ENCODE results near the gene DGKG. TPM values are rescaled to one million over a fixed set of nuclear protein-coding genes. Genes with fewer than 3 reads are reported as not detected.

Gene DGKG
- total RNA-seq, 4 donors from 2014 or later, result 0.84 to 5.8 (median 2.9) TPM

DNA sequence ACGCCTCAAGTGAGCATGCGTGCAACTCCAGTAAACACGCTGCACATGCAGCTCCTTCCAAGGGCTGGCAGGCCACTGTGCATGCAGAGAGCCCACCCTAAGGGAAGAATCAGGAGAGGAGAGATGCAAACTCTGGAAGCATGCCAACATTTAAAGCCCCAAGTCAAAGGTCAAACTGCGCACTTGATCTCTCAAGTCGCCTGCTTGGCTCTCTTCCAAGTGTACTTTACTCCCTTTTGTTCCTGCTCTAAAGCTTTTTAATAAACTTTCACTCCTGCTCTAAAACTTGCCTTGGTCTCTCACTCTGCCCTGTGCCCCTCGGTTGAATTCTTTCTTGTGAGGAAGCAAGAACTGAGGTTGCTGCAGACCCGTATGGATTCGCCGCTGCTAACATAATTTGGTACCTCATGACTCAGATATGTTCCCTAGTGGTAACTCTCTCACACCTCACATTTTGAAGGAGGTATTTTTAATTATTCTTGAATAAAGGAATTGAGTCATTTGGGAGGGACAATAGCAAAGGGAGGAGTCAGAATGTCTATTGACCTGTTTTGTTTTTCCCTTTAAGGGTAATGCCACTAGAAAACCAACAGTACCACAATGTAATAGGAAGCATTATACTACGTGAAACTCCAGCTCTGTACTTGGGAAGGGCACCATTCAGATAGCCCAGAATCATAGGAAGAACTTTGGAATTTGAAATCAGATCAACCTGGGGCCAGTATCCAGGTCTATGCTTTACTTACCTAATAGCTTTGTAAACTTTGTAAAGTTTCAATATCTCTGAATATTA lies 19.6 kb upstream of the DGKG start:
- DNase-seq (ENCODE audit: low spot score) (no peak), ATAC-seq (ENCODE audit: low FRiP score) (no peak)
- TF ChIP-seq, protein P1, sequence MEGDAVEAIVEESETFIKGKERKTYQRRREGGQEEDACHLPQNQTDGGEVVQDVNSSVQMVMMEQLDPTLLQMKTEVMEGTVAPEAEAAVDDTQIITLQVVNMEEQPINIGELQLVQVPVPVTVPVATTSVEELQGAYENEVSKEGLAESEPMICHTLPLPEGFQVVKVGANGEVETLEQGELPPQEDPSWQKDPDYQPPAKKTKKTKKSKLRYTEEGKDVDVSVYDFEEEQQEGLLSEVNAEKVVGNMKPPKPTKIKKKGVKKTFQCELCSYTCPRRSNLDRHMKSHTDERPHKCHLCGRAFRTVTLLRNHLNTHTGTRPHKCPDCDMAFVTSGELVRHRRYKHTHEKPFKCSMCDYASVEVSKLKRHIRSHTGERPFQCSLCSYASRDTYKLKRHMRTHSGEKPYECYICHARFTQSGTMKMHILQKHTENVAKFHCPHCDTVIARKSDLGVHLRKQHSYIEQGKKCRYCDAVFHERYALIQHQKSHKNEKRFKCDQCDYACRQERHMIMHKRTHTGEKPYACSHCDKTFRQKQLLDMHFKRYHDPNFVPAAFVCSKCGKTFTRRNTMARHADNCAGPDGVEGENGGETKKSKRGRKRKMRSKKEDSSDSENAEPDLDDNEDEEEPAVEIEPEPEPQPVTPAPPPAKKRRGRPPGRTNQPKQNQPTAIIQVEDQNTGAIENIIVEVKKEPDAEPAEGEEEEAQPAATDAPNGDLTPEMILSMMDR (IDR thresholded peaks at IDR 0.05), result no peak

DNA sequence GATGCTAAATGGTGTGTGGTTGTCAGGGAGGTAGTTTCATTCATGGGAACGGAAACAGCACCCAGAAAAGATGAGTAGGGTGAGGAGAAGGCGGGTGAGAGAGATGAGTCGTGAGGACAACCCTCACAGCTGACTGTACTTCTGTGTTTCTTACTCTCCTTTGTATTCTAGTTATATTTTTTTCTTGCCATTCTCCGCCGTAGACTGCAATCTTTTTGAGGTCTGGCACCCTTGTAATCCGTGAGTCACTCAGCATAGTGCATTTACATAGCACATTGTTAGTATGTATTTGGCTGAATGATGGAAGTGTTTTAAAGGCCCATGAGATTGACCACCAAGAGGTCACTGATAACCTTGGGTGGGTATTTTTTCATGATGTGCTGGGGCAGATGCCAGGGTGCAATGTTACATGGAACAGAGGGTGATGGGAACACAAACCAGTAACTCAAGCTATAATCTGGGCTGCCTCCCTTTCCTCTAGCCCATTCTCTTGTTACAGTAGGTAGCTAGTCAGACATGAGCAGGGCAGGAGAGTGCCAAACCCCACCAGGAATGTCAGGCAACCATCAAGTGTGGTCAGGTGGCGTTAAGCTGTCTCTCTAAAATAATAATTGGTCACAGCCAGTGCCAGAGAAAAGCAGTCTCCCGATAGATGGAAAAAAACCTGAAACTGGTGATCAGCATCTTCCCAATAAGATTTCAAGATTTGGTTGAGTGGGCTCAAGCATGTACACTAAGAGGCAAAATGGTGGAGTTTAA lies 18.8 kb upstream of the DGKG start:
- TF ChIP-seq, protein P1 (IDR thresholded peaks at IDR 0.05), result no peak
- ATAC-seq (ENCODE audit: low FRiP score) (no peak), DNase-seq (ENCODE audit: low spot score) (no peak)

DNA sequence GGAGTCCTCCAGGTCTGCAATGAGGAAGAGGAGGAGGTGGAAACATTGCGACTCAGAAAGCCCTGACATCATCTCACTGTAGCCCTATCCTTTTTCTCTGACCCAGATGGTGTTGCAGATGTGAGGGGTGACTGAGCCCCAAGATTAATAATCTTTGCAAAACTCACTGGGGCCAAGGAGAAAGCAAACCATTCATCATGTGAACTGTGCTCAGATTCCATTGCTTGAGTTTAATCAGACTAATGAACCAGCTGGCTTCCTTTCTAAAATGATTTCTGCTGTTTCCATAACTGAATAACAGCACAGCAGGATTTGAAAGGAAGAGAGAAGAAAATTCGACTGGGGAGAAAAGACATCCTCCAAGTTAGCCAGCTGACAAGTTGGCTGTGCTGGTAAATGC lies 13.4 kb upstream of the DGKG start:
- ATAC-seq (ENCODE audit: low FRiP score) (no peak), DNase-seq (ENCODE audit: low spot score) (no peak)
- TF ChIP-seq, protein P1 (IDR thresholded peaks at IDR 0.05), result no peak

DNA sequence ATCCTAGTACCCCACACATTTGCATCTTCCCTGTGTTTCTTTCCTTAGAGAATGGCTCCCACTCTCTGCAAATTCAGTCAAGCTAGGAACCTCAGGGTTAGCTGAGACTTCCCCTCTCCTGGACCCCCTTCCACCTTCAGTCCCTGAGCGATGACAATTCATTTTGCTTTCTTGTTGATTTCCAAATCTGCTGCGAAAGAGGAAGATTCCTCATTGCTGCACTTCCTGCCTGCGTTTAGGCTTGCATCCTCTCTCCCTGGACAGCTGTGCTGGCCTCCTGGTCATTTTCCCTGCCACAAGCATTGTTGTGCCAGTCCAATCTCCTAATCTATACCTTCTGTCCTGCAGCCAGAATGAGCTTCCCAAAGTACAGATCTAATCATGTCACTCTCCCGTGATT lies 12.3 kb upstream of the DGKG start:
- ATAC-seq (ENCODE audit: low FRiP score), result no peak
- DNase-seq (ENCODE audit: low spot score), result no peak

DNA sequence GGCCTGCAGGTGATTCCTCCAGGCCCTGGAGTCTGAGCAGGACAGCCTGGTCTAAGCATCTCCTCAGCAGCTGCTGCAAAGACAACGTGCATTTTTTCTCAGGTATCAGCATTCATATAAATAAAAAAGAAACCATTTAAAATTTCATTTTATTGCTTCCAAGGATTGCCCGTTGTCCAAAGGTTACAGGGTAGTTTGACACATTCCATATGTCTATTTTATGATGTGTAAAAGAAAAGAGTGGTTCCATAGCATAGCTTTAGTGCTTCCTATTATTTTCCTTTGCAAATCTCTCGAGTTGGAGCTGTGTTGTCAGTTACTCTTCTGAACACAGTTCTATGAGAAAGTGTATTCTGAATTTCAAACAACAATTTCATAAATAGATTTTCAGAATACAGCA lies 7.2 kb upstream of the DGKG start:
- no peak for ATAC-seq (ENCODE audit: low FRiP score)
- DNase-seq (ENCODE audit: low spot score), result no peak
- TF ChIP-seq, protein P1 (IDR thresholded peaks at IDR 0.05), result no peak

More for the DNA sequence above, 12.3 kb upstream of the DGKG start:
- TF ChIP-seq, protein P1 (IDR thresholded peaks at IDR 0.05), result no peak

DNA sequence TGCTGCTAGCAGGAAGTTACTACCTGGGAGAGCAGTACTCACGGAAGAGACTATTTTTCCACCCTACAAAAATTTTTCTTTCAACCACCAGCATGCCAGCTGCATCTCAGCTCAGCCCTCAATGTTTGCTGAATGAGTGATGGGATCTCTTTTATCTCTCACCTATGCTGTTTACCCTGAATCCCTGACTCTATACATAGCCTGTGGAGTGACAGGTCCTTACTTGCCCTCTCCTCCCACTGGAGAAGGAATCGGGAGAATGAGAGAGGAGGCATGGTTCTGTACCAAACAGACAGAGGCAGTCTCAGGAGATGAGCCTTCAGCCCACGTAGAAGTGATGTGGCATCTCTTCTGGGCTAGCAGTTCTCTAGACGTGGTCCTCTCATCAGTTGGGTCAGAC lies 6.7 kb upstream of the DGKG start:
- TF ChIP-seq, protein P1 (IDR thresholded peaks at IDR 0.05), result no peak
- no peak for ATAC-seq (ENCODE audit: low FRiP score)

More for the DNA sequence above, 6.7 kb upstream of the DGKG start:
- DNase-seq (ENCODE audit: low spot score), result no peak

Measured in omental fat pad (tissue), 4 donors.